ENCODE results near the gene PRSS38.
A peak's percentile ranks its signal among the peaks of the same experiment; 100 is the strongest.

Gene PRSS38

GRCh38 chr1:227815468-227816409 lies at the start of gene PRSS38:
PRSS38 (plus strand) TSS chr1:227815675; CDS start chr1:227815717, 42 bp downstream.
- DNase-seq: no peak

GRCh38 chr1:227766015-227766634 lies 49.4 kb upstream of the PRSS38 start:
- no peak for DNase-seq

GRCh38 chr1:227766653-227767277 lies 48.7 kb upstream of the PRSS38 start:
- DNase-seq: no peak

- DNase-seq: no peak
Observed at GRCh38 chr1:227767401-227768124, 47.9 kb upstream of the PRSS38 start.

- no peak for DNase-seq
Observed at GRCh38 chr1:227768125-227768439, 47.4 kb upstream of the PRSS38 start.

GRCh38 chr1:227768640-227769039 lies 46.8 kb upstream of the PRSS38 start:
- no peak for DNase-seq

GRCh38 chr1:227769047-227769935 lies 46.2 kb upstream of the PRSS38 start:
- no peak for DNase-seq

- no peak for DNase-seq
Observed at GRCh38 chr1:227769936-227770494, 45.5 kb upstream of the PRSS38 start.

GRCh38 chr1:227770812-227771211 lies 44.7 kb upstream of the PRSS38 start:
- no peak for DNase-seq

GRCh38 chr1:227771326-227771725 lies 44.1 kb upstream of the PRSS38 start:
- DNase-seq: no peak

- no peak for DNase-seq
Observed at GRCh38 chr1:227771771-227772170, 43.7 kb upstream of the PRSS38 start.

- DNase-seq: no peak
Observed at GRCh38 chr1:227773558-227773957, 41.9 kb upstream of the PRSS38 start.

- DNase-seq: no peak
Observed at GRCh38 chr1:227774051-227774731, 41.3 kb upstream of the PRSS38 start.

GRCh38 chr1:227774821-227775661 lies 40.4 kb upstream of the PRSS38 start:
- no peak for DNase-seq

- no peak for DNase-seq
Observed at GRCh38 chr1:227775841-227776240, 39.6 kb upstream of the PRSS38 start.

- peak; percentile 77 for DNase-seq
Observed at GRCh38 chr1:227776331-227776771, 39.1 kb upstream of the PRSS38 start.

- no peak for DNase-seq
Observed at GRCh38 chr1:227777156-227777555, 38.3 kb upstream of the PRSS38 start.

GRCh38 chr1:227777646-227778045 lies 37.8 kb upstream of the PRSS38 start:
- no peak for DNase-seq

GRCh38 chr1:227778401-227778947 lies 37.0 kb upstream of the PRSS38 start:
- DNase-seq: no peak

- DNase-seq: no peak
Observed at GRCh38 chr1:227779021-227779441, 36.4 kb upstream of the PRSS38 start.
